ENCODE data around the gene CMSS1. TPM values are rescaled to one million over a fixed set of nuclear protein-coding genes. Genes with fewer than 3 reads are reported as not detected.

CMSS1 gene
- total RNA-seq, 1 donor from 2014 or later = 56.3 TPM

- no peak for DNase-seq (ENCODE audit: low spot score)
- no peak overlapping the region for H3K4me3 Mint-ChIP-seq
- no peaks in the 10 kb centered on the region for H3K4me1 ChIP-seq
- no peaks in the 10 kb centered on the region for H3K9me3 ChIP-seq (ENCODE audit: low read depth)
- H3K36me3 Mint-ChIP-seq = peaks cover 2% of the 10 kb centered on the region
- H3K4me1 Mint-ChIP-seq = peaks cover 8% of the 10 kb centered on the region
- no peak overlapping the region for H2AFZ ChIP-seq (replicated peaks)
- TF ChIP-seq EZH2phosphoT487 (IDR thresholded peaks at IDR 0.05) = no peak
- TF ChIP-seq EZH2 (IDR thresholded peaks at IDR 0.05) = no peak
- TF ChIP-seq CTCF (IDR thresholded peaks at IDR 0.05) = no peak
- no peak overlapping the region for H3K4me2 ChIP-seq
- no peaks in the 10 kb centered on the region for H3K27me3 ChIP-seq
- H3K27me3 Mint-ChIP-seq (ENCODE audit: insufficient read depth, low read depth) = no peaks in the 10 kb centered on the region
- H3K36me3 ChIP-seq = no peaks in the 10 kb centered on the region
- no peak overlapping the region for H3K9ac ChIP-seq
- H3K9me3 Mint-ChIP-seq = no peaks in the 10 kb centered on the region
- no peaks in the 10 kb centered on the region for H4K20me1 ChIP-seq (ENCODE audit: low read depth)
- no peaks in the 10 kb centered on the region for H3K79me2 ChIP-seq (ENCODE audit: low read depth)
- no peak overlapping the region for H3K27ac Mint-ChIP-seq
- no peak overlapping the region for H3K4me3 ChIP-seq
- H3F3A ChIP-seq (ENCODE audit: low read depth) = no peaks in the 10 kb centered on the region
- no peak overlapping the region for H3K27ac ChIP-seq
These were observed 279.2 kb downstream of the CMSS1 start for GRCh38 chr3:100096866-100097265.

- peaks cover 2% of the 10 kb centered on the region for H3K36me3 Mint-ChIP-seq
- H3K4me1 Mint-ChIP-seq = peaks cover 8% of the 10 kb centered on the region
- Histone ChIP-seq H3K9me3 (ENCODE audit: low read depth) (no peaks in the 10 kb centered on the region), H2AFZ (replicated peaks) (no peak overlapping the region), H3K4me1 (no peaks in the 10 kb centered on the region), H3F3A (ENCODE audit: low read depth) (no peaks in the 10 kb centered on the region), H3K4me2 (no peak overlapping the region), H3K27ac (no peak overlapping the region), H4K20me1 (ENCODE audit: low read depth) (no peaks in the 10 kb centered on the region), H3K79me2 (ENCODE audit: low read depth) (no peaks in the 10 kb centered on the region), H3K9ac (no peak overlapping the region), H3K27me3 (no peaks in the 10 kb centered on the region), H3K36me3 (no peaks in the 10 kb centered on the region), H3K4me3 (no peak overlapping the region)
- no peaks in the 10 kb centered on the region for H3K9me3 Mint-ChIP-seq
- no peak for DNase-seq (ENCODE audit: low spot score)
- no peak overlapping the region for H3K4me3 Mint-ChIP-seq
- TF ChIP-seq CTCF (IDR thresholded peaks at IDR 0.05) (no peak), EZH2 (IDR thresholded peaks at IDR 0.05) (no peak), EZH2phosphoT487 (IDR thresholded peaks at IDR 0.05) (no peak)
- H3K27me3 Mint-ChIP-seq (ENCODE audit: insufficient read depth, low read depth) = no peaks in the 10 kb centered on the region
- no peak overlapping the region for H3K27ac Mint-ChIP-seq
These were observed 280.5 kb downstream of the CMSS1 start for GRCh38 chr3:100097919-100098783.

GRCh38 chr3:100098784-100099070 lies 281.1 kb downstream of the CMSS1 start:
- no peak for DNase-seq (ENCODE audit: low spot score)
- Histone ChIP-seq H3K27ac (no peak overlapping the region), H3K4me2 (no peak overlapping the region), H3K27me3 (no peaks in the 10 kb centered on the region), H3K4me3 (no peak overlapping the region), H3K36me3 (no peaks in the 10 kb centered on the region), H3K79me2 (ENCODE audit: low read depth) (no peaks in the 10 kb centered on the region), H3K4me1 (no peaks in the 10 kb centered on the region), H4K20me1 (ENCODE audit: low read depth) (no peaks in the 10 kb centered on the region), H3K9ac (no peak overlapping the region), H3F3A (ENCODE audit: low read depth) (no peaks in the 10 kb centered on the region), H2AFZ (replicated peaks) (no peak overlapping the region), H3K9me3 (ENCODE audit: low read depth) (no peaks in the 10 kb centered on the region)
- no peak overlapping the region for H3K4me3 Mint-ChIP-seq
- TF ChIP-seq EZH2 (IDR thresholded peaks at IDR 0.05) = no peak
- TF ChIP-seq CTCF (IDR thresholded peaks at IDR 0.05) = no peak
- no peak for TF ChIP-seq EZH2phosphoT487 (IDR thresholded peaks at IDR 0.05)
- no peaks in the 10 kb centered on the region for H3K27me3 Mint-ChIP-seq (ENCODE audit: insufficient read depth, low read depth)
- H3K9me3 Mint-ChIP-seq = no peaks in the 10 kb centered on the region
- no peak overlapping the region for H3K27ac Mint-ChIP-seq
- H3K36me3 Mint-ChIP-seq = peaks cover 2% of the 10 kb centered on the region
- peaks cover 8% of the 10 kb centered on the region for H3K4me1 Mint-ChIP-seq

Measured in neural progenitor cell (in vitro differentiated cells).